ENCODE measurements around the gene CHST1.

Gene CHST1

GRCh38 chr11:45679806-45680205 is 14.4 kb upstream of the CHST1 start:
- no peak for TF ChIP-seq REST (IDR thresholded peaks at IDR 0.05; ENCODE audit: low read depth)
- TF ChIP-seq TCF12 (IDR thresholded peaks at IDR 0.05; ENCODE audit: low read depth): no peak
- no peak for TF ChIP-seq FOXM1 (IDR thresholded peaks at IDR 0.05; ENCODE audit: borderline replicate concordance, low read depth)
- TF ChIP-seq TEAD4 (IDR thresholded peaks at IDR 0.05): no peak
- TF ChIP-seq USF1 (IDR thresholded peaks at IDR 0.05): no peak
- TF ChIP-seq NFIC (IDR thresholded peaks at IDR 0.05): no peak
- TF ChIP-seq CREB1 (IDR thresholded peaks at IDR 0.05; ENCODE audit: low read depth): no peak
- no peak for TF ChIP-seq CEBPB (IDR thresholded peaks at IDR 0.05)
- no peak for TF ChIP-seq ZBTB7A (IDR thresholded peaks at IDR 0.05; ENCODE audit: low read depth)
- no peak for TF ChIP-seq EGR1 (IDR thresholded peaks at IDR 0.05)
- TF ChIP-seq TAF1 (IDR thresholded peaks at IDR 0.05; ENCODE audit: low read depth): no peak
- no peak for TF ChIP-seq RAD21 (IDR thresholded peaks at IDR 0.05; ENCODE audit: low read depth)

- no peak for TF ChIP-seq REST (IDR thresholded peaks at IDR 0.05; ENCODE audit: low read depth)
- TF ChIP-seq FOXM1 (IDR thresholded peaks at IDR 0.05; ENCODE audit: borderline replicate concordance, low read depth): no peak
- TF ChIP-seq EP300 (IDR thresholded peaks at IDR 0.05; ENCODE audit: borderline replicate concordance): no peak
- no peak for TF ChIP-seq MAX (IDR thresholded peaks at IDR 0.05)
- TF ChIP-seq USF1 (IDR thresholded peaks at IDR 0.05): no peak
- no peak for TF ChIP-seq TEAD4 (IDR thresholded peaks at IDR 0.05)
- no peak for TF ChIP-seq EGR1 (IDR thresholded peaks at IDR 0.05)
- TF ChIP-seq NFIC (IDR thresholded peaks at IDR 0.05): no peak
- TF ChIP-seq CEBPB (IDR thresholded peaks at IDR 0.05): no peak
These were observed 13.6 kb upstream of the CHST1 start for GRCh38 chr11:45678976-45679375.

GRCh38 chr11:45677770-45678512 is 12.5 kb upstream of the CHST1 start:
- TF ChIP-seq CEBPB (IDR thresholded peaks at IDR 0.05) (no peak), FOXM1 (IDR thresholded peaks at IDR 0.05; ENCODE audit: borderline replicate concordance, low read depth) (no peak), EP300 (IDR thresholded peaks at IDR 0.05; ENCODE audit: borderline replicate concordance) (no peak), MAX (IDR thresholded peaks at IDR 0.05) (no peak), TEAD4 (IDR thresholded peaks at IDR 0.05) (no peak), USF1 (IDR thresholded peaks at IDR 0.05) (no peak), RAD21 (IDR thresholded peaks at IDR 0.05; ENCODE audit: low read depth) (no peak), ZBTB7A (IDR thresholded peaks at IDR 0.05; ENCODE audit: low read depth) (no peak), REST (IDR thresholded peaks at IDR 0.05; ENCODE audit: low read depth) (no peak), NFIC (IDR thresholded peaks at IDR 0.05) (no peak), TCF12 (IDR thresholded peaks at IDR 0.05; ENCODE audit: low read depth) (no peak), CREB1 (IDR thresholded peaks at IDR 0.05; ENCODE audit: low read depth) (no peak), EGR1 (IDR thresholded peaks at IDR 0.05) (no peak), TAF1 (IDR thresholded peaks at IDR 0.05; ENCODE audit: low read depth) (no peak)

GRCh38 chr11:45676522-45677095 is 11.2 kb upstream of the CHST1 start:
- TF ChIP-seq TCF12 (IDR thresholded peaks at IDR 0.05; ENCODE audit: low read depth) (no peak), CREB1 (IDR thresholded peaks at IDR 0.05; ENCODE audit: low read depth) (no peak), CEBPB (IDR thresholded peaks at IDR 0.05) (no peak), TAF1 (IDR thresholded peaks at IDR 0.05; ENCODE audit: low read depth) (no peak), ZBTB7A (IDR thresholded peaks at IDR 0.05; ENCODE audit: low read depth) (no peak), RAD21 (IDR thresholded peaks at IDR 0.05; ENCODE audit: low read depth) (no peak), EGR1 (IDR thresholded peaks at IDR 0.05) (no peak), YY1 (IDR thresholded peaks at IDR 0.05; ENCODE audit: low read depth) (no peak)

Data from Ishikawa (cell line).